ENCODE measurements around the gene MZT2B.
A peak's percentile ranks its signal among the peaks of the same experiment; 100 is the strongest.
"Not testable (repeated sequence)": the region's sequence is repeated elsewhere in the genome, so short reads cannot be mapped to it uniquely, and the experiment has no call there.

Gene MZT2B

GRCh38 chr2:130162968-130163367, 19.1 kb upstream of the MZT2B start:
- intact Hi-C loops (cut with DNase I): no loop called here
- no peak for DNase-seq

- intact Hi-C loops (cut with DNase I): no loop called here
- no peak for DNase-seq
Measured at GRCh38 chr2:130165293-130166016, 16.6 kb upstream of the MZT2B start.

- DNase-seq; intact Hi-C loops (cut with DNase I): not testable (repeated sequence)
Measured at GRCh38 chr2:130166611-130167010, 15.5 kb upstream of the MZT2B start.

- DNase-seq; intact Hi-C loops (cut with DNase I): not testable (repeated sequence)
Measured at GRCh38 chr2:130169163-130169562, 12.9 kb upstream of the MZT2B start.

GRCh38 chr2:130169896-130170295, 12.2 kb upstream of the MZT2B start:
- no peak for DNase-seq
- intact Hi-C loops (cut with DNase I): no loop called here

- intact Hi-C loops (cut with DNase I); DNase-seq: not testable (repeated sequence)
Measured at GRCh38 chr2:130174866-130175265, 7.2 kb upstream of the MZT2B start.

- intact Hi-C loops (cut with DNase I): loop anchor here (5.0 kb wide), 1 partner anchor 162 kb away; the partner anchor contains the start of gene IMP4
- peak in 1 of 42 donors; percentile 17 for DNase-seq
Measured at GRCh38 chr2:130180404-130181324, 1.4 kb upstream of the MZT2B start.

- intact Hi-C loops (cut with DNase I): loop anchor here (5.0 kb wide), 1 partner anchor 161 kb away; the partner anchor contains the start of gene IMP4
- DNase-seq: peak; percentile 88 to 98 (median 96)
Measured at GRCh38 chr2:130181325-130181879, 660 bp upstream of the MZT2B start, which contains the start of gene SMPD4. Gene SMPD4 (minus strand): TSS chr2:130181602. CDS start chr2:130176592, 5,010 bp downstream.

- DNase-seq: peak in 2 of 42 donors; percentile 6 to 16
- intact Hi-C loops (cut with DNase I): loop anchor here (5.0 kb wide), 1 partner anchor 159 kb away; the partner anchor contains the start of gene IMP4
Measured at GRCh38 chr2:130182826-130183511, 907 bp downstream of the MZT2B start.

GRCh38 chr2:130183512-130184373, 1.7 kb downstream of the MZT2B start:
- intact Hi-C loops (cut with DNase I): loop anchor here (5.0 kb wide), 1 partner anchor 159 kb away; the partner anchor contains the start of gene IMP4
- peak in 27 of 42 donors; percentile 14 to 60 (median 37) for DNase-seq

- intact Hi-C loops (cut with DNase I): no loop called here
Measured at GRCh38 chr2:130185436-130185835, 3.4 kb downstream of the MZT2B start.

GRCh38 chr2:130185896-130186295, 3.8 kb downstream of the MZT2B start:
- no peak for DNase-seq
- intact Hi-C loops (cut with DNase I): no loop called here

More at GRCh38 chr2:130185436-130185835, 3.4 kb downstream of the MZT2B start:
- no peak for DNase-seq

GRCh38 chr2:130186391-130186790, 4.3 kb downstream of the MZT2B start:
- intact Hi-C loops (cut with DNase I): no loop called here
- no peak for DNase-seq

GRCh38 chr2:130187268-130187667, 5.2 kb downstream of the MZT2B start:
- intact Hi-C loops (cut with DNase I): no loop called here
- no peak for DNase-seq

- intact Hi-C loops (cut with DNase I); DNase-seq: not testable (repeated sequence)
Measured at GRCh38 chr2:130187859-130188792, 6.1 kb downstream of the MZT2B start.

- DNase-seq; intact Hi-C loops (cut with DNase I): not testable (repeated sequence)
Measured at GRCh38 chr2:130188958-130189357, 6.9 kb downstream of the MZT2B start.

GRCh38 chr2:130190237-130190636, 8.2 kb downstream of the MZT2B start:
- peak in 1 of 42 donors; percentile 31 for DNase-seq
- intact Hi-C loops (cut with DNase I): no loop called here

All from head of caudate nucleus (tissue), 42 donors.